SH-SY5Y (cell line): ENCODE results near the gene DMWD.

Experiments
- GATA2 ChIP-seq: IDR thresholded peaks from 2 replicates; pipeline ENCODE4 v1.6.1; 2011; ENCODE audit warnings: mild to moderate bottlenecking, low read depth, low read length
- GATA3 ChIP-seq: IDR thresholded peaks from 2 replicates; pipeline ENCODE4 v1.6.1; 2011; ENCODE audit warnings: low read depth, mild to moderate bottlenecking, low read length, moderate library complexity

DNA sequence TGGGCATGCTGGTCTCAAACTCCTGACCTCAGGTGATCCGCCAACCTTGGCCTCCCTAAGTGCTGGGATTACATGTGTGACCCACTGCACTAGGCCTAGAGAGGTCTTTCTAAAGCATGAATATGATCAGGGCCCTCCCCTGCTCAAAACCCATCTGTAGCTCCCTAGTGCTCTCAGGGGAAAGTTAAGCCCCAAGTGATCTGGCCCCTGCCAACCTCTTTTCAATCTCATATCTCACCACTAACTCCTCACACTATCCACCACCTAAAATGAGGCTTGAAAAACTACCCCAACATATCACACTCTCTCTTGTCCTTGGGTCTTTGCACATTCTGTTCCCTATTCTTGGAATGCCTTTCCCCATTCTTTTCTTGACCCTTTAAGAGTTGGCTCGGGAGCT, 2.0 kb upstream of the DMWD start:
- no peak for TF ChIP-seq GATA2
- TF ChIP-seq GATA3: no peak
